Mucosa of stomach (tissue), 1 donor: Measurements from ENCODE around the gene TLK2.
"Not testable (repeated sequence)": the region's sequence is repeated elsewhere in the genome, so short reads cannot be mapped to it uniquely, and the experiment has no call there.

Experiments
- H3K27me3 ChIP-seq: one replicate; pipeline ENCODE4 v1.7.0; 2013; ENCODE audit warnings: mild to moderate bottlenecking, low read length; ENCODE audit not compliant: control insufficient read depth, insufficient read depth
- H3K36me3 ChIP-seq: one replicate; pipeline ENCODE4 v1.7.0; 2013; ENCODE audit warnings: low read length; ENCODE audit not compliant: control insufficient read depth, insufficient read depth
- H3K4me1 ChIP-seq: one replicate; pipeline ENCODE4 v1.7.0; 2013; ENCODE audit warnings: mild to moderate bottlenecking, low read length; ENCODE audit not compliant: control insufficient read depth, insufficient read depth
- H3K4me3 ChIP-seq: one replicate; pipeline ENCODE4 v1.7.0; 2013; ENCODE audit warnings: low read length
- H3K9ac ChIP-seq: one replicate; pipeline ENCODE4 v1.7.0; 2013; ENCODE audit warnings: mild to moderate bottlenecking, low read length, moderate library complexity
- H3K9me3 ChIP-seq: one replicate; pipeline ENCODE4 v1.7.0; 2013; ENCODE audit warnings: mild to moderate bottlenecking, low read length, moderate library complexity; ENCODE audit not compliant: control insufficient read depth
- donor health status: Pancreatic carcinoma.

TLK2 gene

DNA sequence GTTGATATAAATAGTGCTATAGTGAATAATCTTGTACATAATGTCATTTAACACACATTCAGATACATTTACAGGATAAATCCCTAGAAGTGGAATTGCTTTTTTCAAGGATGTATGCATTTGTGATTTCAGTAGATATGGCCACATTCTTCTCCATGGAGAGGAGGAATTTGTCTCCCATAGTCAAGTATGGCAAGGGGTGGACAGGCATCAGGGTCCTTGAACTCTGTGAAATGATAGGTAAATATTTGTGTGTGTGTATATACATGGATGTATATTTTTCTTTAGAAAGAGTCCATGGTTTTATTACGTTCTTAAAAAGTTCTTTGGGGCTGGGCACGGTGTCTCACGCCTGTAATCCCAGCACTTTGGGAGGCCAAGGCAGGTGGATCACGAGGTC lies 17.7 kb downstream of the TLK2 start:
- H3K4me1 ChIP-seq, H3K9me3 ChIP-seq, H3K36me3 ChIP-seq, H3K4me3 ChIP-seq, H3K27me3 ChIP-seq, H3K9ac ChIP-seq: not testable (repeated sequence)

GRCh38 chr17:62498796-62499195 lies 20.2 kb downstream of the TLK2 start:
- H3K4me1 ChIP-seq, H3K4me3 ChIP-seq, H3K9me3 ChIP-seq, H3K36me3 ChIP-seq, H3K27me3 ChIP-seq, H3K9ac ChIP-seq: not testable (repeated sequence)

GRCh38 chr17:62500463-62500862 lies 21.8 kb downstream of the TLK2 start:
- H3K4me3 ChIP-seq, H3K4me1 ChIP-seq, H3K9me3 ChIP-seq, H3K36me3 ChIP-seq, H3K9ac ChIP-seq, H3K27me3 ChIP-seq: not testable (repeated sequence)

- not testable (repeated sequence) for H3K4me1 ChIP-seq, H3K4me3 ChIP-seq, H3K9me3 ChIP-seq, H3K27me3 ChIP-seq, H3K9ac ChIP-seq, H3K36me3 ChIP-seq
Observed at GRCh38 chr17:62504857-62505256, 26.2 kb downstream of the TLK2 start.

DNA sequence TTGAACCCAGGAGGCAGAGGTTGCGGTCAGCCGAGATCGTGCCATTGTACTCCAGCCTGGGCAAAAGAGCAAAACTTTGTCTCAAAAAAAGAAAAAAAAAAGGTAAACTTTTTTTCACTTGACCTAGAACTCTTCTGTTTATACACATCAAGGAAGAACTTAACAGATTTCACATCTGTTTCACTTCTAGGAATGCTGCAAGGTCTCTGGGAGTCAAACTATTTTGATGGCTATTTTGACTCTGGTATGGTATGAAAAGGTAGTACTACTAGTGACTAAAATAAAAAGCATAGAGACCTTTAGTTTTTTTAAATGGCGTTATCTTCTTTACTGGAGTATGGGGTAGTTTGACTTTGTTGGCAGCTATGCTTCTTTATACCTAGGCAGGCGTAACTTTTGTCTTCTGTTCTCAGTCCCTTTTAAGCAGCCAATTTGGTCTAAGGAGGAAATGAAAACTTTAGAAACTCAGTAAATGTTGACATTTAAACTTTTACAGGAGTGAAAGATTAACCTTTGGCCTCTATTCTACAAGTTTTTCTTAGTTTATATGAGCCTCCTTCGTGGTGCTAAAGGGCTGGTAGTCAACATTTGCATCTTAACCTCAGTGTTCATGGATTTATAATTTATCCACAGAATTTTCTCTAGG lies 28.7 kb downstream of the TLK2 start:
- not testable (repeated sequence) for H3K9ac ChIP-seq, H3K4me3 ChIP-seq, H3K4me1 ChIP-seq, H3K36me3 ChIP-seq, H3K27me3 ChIP-seq, H3K9me3 ChIP-seq

- H3K36me3 ChIP-seq, H3K4me3 ChIP-seq, H3K9me3 ChIP-seq, H3K4me1 ChIP-seq, H3K27me3 ChIP-seq, H3K9ac ChIP-seq: not testable (repeated sequence)
Observed at GRCh38 chr17:62510247-62510819, 31.7 kb downstream of the TLK2 start.

DNA sequence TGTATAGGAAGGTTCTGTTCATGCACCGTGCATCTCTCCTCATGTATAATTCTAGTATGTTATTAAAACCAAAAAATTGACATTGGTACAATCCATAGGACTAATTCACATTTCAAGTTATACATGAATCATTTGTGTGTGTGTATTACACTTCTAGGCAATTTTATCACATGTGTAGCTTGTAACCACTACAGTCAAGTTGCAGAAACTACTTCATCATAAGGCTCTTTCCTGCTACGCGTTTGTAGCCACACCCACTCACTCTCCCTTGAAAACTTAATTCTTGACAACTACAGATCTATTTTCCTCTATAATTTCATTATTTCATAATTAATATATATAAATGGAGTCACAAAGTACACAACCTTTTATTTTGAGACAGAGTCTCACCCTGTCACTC lies 32.4 kb downstream of the TLK2 start:
- H3K4me3 ChIP-seq, H3K27me3 ChIP-seq, H3K36me3 ChIP-seq, H3K9me3 ChIP-seq, H3K4me1 ChIP-seq, H3K9ac ChIP-seq: not testable (repeated sequence)

GRCh38 chr17:62516376-62516775 lies 37.8 kb downstream of the TLK2 start:
- not testable (repeated sequence) for H3K36me3 ChIP-seq, H3K9me3 ChIP-seq, H3K4me1 ChIP-seq, H3K27me3 ChIP-seq, H3K9ac ChIP-seq, H3K4me3 ChIP-seq

DNA sequence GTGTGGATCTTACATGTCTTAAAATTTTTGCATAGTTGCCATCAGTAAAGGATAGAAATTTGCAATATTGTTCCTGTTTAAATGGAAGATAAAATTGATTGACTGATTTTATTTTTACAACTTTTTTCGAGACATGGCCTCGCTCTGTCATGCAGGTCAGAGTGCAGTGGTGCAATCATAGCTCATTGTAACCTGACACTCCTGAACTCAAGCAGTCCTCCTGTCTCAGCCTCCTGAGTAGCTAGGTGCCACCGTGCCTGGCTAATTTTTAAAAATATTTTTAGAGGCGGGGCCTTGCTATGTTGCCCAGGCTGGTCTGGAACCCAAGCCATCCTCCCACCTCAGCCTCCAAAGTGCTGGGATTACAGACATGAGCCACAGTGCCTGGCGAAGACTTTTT lies 42.7 kb downstream of the TLK2 start:
- not testable (repeated sequence) for H3K4me1 ChIP-seq, H3K9ac ChIP-seq, H3K9me3 ChIP-seq, H3K4me3 ChIP-seq, H3K27me3 ChIP-seq, H3K36me3 ChIP-seq

GRCh38 chr17:62524077-62524476 lies 45.5 kb downstream of the TLK2 start:
- H3K4me1 ChIP-seq, H3K9ac ChIP-seq, H3K36me3 ChIP-seq, H3K4me3 ChIP-seq, H3K27me3 ChIP-seq, H3K9me3 ChIP-seq: not testable (repeated sequence)

DNA sequence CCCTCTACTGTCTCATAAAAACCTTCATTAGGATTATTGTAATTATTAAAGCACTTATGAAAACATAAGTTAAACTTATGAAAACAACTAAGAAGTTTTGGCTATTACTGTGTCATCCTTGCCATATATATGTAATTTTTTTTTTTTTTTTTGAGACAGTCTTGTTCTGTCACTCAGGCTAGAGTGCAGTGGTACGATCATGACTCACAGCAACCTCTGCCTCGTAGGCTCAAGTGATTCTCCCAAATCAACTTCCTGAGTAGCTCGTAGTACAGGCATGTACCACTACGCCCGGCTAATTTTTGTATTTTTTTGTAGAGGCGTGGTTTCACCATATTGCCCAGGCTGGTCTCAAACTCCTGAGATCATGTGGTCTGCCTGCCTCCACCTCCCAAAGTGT lies 46.7 kb downstream of the TLK2 start:
- H3K9me3 ChIP-seq, H3K9ac ChIP-seq, H3K4me1 ChIP-seq, H3K36me3 ChIP-seq, H3K27me3 ChIP-seq, H3K4me3 ChIP-seq: not testable (repeated sequence)

DNA sequence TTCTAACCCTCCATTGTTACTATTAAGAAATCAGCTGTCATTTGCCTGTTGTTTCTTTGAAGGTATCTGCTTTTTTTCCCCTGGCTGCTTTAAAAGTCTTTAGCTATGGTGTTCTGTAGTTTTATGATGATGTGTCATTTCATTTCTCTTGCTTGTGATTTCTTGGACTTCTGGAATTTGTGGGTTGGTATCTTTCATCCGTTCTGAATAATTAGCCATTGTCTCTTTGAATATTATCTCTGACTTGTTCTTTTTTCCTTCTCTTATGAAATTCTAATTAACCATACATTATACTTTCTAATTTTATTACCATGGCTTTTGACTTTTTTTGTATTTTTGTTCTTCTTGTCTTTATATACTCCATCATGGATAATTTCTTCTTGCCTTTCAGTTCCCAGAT lies 52.3 kb downstream of the TLK2 start:
- H3K27me3 ChIP-seq, H3K4me3 ChIP-seq, H3K9ac ChIP-seq, H3K9me3 ChIP-seq, H3K4me1 ChIP-seq, H3K36me3 ChIP-seq: not testable (repeated sequence)

DNA sequence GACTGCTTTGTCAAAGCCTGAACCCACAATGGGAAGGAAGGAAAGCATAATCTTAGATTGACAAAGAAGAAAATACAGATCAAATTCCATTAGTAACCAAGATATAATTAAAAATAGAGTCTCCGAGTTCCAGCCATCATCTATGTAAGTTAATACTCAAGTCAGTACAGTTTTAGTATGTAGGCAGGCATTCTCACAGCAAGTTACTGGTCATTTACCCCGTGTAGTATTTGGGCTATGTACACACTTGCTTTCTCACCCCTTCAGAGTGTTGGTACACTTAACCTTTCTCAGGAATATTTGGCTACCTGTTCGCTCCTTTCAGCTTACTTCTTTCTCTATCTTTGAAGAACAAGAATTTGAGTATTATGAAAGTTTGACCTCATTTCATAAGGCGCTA lies 57.9 kb downstream of the TLK2 start:
- H3K4me3 ChIP-seq, H3K4me1 ChIP-seq, H3K9ac ChIP-seq, H3K9me3 ChIP-seq, H3K27me3 ChIP-seq, H3K36me3 ChIP-seq: not testable (repeated sequence)
